Measurements from ENCODE around the gene SPACDR.

The SPACDR gene

DNA sequence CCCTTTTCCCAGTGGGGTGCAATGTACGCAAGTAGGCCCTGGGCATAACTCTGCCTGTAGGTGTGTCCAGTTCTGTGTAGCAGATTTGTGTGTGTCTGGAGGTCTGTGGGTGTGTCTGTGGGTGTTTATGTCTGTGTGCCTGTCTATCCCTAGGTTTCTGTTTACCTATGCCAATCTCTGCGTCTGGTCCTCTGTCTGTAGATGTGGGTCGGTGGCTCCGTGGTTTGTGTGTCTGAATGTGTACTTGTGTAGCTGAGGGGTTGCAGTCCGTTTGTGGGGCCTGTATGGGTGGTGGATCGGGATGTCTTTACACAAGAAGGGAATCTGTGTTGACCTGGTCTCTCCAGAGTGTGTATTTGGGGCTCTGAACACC lies 20.6 kb upstream of the SPACDR start:
- H3K4me3 ChIP-seq (replicated peaks; ENCODE audit: insufficient read depth, low read length): no peak overlapping the region
- no peak for DNase-seq (ENCODE audit: low read depth in 1 of 2, low spot score in 1 of 2)
- TF ChIP-seq, protein P1, sequence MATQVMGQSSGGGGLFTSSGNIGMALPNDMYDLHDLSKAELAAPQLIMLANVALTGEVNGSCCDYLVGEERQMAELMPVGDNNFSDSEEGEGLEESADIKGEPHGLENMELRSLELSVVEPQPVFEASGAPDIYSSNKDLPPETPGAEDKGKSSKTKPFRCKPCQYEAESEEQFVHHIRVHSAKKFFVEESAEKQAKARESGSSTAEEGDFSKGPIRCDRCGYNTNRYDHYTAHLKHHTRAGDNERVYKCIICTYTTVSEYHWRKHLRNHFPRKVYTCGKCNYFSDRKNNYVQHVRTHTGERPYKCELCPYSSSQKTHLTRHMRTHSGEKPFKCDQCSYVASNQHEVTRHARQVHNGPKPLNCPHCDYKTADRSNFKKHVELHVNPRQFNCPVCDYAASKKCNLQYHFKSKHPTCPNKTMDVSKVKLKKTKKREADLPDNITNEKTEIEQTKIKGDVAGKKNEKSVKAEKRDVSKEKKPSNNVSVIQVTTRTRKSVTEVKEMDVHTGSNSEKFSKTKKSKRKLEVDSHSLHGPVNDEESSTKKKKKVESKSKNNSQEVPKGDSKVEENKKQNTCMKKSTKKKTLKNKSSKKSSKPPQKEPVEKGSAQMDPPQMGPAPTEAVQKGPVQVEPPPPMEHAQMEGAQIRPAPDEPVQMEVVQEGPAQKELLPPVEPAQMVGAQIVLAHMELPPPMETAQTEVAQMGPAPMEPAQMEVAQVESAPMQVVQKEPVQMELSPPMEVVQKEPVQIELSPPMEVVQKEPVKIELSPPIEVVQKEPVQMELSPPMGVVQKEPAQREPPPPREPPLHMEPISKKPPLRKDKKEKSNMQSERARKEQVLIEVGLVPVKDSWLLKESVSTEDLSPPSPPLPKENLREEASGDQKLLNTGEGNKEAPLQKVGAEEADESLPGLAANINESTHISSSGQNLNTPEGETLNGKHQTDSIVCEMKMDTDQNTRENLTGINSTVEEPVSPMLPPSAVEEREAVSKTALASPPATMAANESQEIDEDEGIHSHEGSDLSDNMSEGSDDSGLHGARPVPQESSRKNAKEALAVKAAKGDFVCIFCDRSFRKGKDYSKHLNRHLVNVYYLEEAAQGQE (IDR thresholded peaks at IDR 0.05; ENCODE audit: insufficient replicate concordance, low read depth): no peak
- TF ChIP-seq SPI1 (IDR thresholded peaks at IDR 0.05; ENCODE audit: borderline replicate concordance, low read depth) (no peak), GABPA (IDR thresholded peaks at IDR 0.05; ENCODE audit: low read depth) (no peak), POLR2AphosphoS5 (IDR thresholded peaks at IDR 0.05; ENCODE audit: low read depth) (no peak)
- TF ChIP-seq, protein P2, sequence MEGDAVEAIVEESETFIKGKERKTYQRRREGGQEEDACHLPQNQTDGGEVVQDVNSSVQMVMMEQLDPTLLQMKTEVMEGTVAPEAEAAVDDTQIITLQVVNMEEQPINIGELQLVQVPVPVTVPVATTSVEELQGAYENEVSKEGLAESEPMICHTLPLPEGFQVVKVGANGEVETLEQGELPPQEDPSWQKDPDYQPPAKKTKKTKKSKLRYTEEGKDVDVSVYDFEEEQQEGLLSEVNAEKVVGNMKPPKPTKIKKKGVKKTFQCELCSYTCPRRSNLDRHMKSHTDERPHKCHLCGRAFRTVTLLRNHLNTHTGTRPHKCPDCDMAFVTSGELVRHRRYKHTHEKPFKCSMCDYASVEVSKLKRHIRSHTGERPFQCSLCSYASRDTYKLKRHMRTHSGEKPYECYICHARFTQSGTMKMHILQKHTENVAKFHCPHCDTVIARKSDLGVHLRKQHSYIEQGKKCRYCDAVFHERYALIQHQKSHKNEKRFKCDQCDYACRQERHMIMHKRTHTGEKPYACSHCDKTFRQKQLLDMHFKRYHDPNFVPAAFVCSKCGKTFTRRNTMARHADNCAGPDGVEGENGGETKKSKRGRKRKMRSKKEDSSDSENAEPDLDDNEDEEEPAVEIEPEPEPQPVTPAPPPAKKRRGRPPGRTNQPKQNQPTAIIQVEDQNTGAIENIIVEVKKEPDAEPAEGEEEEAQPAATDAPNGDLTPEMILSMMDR (IDR thresholded peaks at IDR 0.05; ENCODE audit: insufficient read depth, low read length): no peak
- H3K27ac ChIP-seq (replicated peaks): no peak overlapping the region
- H3K27me3 ChIP-seq (ENCODE audit: insufficient read depth, poor library complexity, severe bottlenecking): peaks cover 5% of the 10 kb centered on the region

DNA sequence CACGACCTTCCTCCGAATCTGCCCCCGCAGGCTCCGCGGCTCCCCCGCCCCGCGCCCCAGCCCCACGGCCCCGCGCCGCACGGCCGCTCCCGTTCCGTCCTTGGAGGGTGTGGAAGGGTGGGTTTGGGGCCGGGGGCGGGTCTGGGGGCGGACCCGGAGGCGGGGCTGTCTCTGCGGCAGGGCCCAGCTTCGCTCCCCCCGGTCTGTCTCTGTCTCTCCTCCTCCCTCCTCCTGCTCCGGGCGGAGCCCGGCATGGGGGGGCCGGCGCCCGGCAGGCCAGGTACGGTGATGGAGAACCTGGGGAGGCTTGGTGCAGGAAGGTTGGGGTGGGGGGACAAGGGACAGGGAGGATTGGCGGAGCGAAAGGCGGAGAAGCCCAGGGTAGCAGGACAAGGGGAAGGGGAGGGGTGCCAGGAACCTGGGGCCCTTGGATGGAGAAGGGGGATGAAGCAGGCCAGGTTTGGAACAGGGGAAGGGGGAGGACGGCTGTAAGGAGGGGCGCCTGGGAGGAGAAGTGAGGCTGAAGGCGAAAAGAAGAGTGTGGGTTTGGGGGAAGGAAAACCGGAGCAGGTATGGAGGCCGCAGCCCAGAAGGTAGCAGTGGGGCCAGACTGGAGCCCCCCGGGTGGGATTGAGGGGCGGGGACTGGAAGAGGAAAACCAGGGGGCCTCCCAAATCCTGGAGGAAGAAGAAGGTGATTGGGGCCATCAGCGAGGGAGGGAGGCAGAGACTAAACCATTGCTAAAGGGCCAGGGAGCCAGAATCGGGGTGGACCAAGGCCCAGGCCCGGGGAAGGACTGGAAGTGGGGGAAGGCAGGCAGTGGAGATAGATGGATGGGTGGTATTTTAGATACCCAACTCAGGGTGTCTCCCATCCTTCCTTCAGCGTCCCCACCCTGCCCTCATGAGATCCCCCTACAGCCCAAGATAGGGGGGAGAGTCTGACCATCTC lies 19.9 kb upstream of the SPACDR start, which contains the start of gene NYAP1:
NYAP1 (plus strand) TSS at position 206 of the 951 bp plus-strand sequence. CDS start 1,385 bp downstream, outside the sequence.
- Histone ChIP-seq H3K27me3 (ENCODE audit: insufficient read depth, poor library complexity, severe bottlenecking) (peaks cover 5% of the 10 kb centered on the region), H3K27ac (replicated peaks) (no peak within 1 kb of the TSS), H3K4me3 (replicated peaks; ENCODE audit: insufficient read depth, low read length) (peak within 1 kb of the TSS; percentile 59)
- no peak for DNase-seq (ENCODE audit: low read depth in 1 of 2, low spot score in 1 of 2)
- TF ChIP-seq, protein P1 (IDR thresholded peaks at IDR 0.05; ENCODE audit: insufficient replicate concordance, low read depth): no peak
- TF ChIP-seq, protein P2 (IDR thresholded peaks at IDR 0.05; ENCODE audit: insufficient read depth, low read length): no peak
- TF ChIP-seq SPI1 (IDR thresholded peaks at IDR 0.05; ENCODE audit: borderline replicate concordance, low read depth): no peak
- TF ChIP-seq GABPA (IDR thresholded peaks at IDR 0.05; ENCODE audit: low read depth): no peak
- TF ChIP-seq POLR2AphosphoS5 (IDR thresholded peaks at IDR 0.05; ENCODE audit: low read depth): no peak

DNA sequence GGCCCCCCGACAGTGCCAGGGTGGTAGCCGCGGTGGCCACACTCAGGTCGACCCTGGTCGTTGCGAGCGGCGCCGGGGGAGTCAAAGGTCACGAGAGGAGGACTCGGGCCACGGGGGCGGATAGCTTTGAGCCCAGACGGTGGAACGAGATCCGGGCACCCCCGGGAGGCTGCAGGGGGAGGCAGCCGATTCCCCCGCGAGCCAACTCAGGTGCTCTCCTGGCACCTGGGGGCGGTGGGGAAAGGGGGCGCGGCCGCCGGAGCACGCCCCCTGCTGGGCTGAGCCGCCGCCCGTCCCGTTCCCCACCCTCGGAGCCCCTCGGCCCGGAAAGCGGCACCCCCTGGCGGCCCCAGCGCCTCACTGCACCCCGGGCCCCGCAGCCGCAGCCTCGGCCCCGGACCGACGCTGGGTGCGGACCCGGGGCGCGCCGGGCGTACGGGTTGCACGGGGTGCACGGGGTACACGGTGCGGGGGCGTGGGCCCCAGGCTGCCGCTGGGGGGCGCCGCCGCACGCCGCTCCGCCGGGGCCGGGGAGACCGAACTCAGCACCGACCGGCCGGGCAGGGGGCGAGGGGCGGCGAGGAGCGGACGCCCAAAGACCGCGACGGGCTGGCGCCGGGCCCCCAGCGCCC lies 19.1 kb upstream of the SPACDR start:
- peak overlapping the region; percentile 59 for H3K4me3 ChIP-seq (replicated peaks; ENCODE audit: insufficient read depth, low read length)
- DNase-seq (ENCODE audit: low read depth in 1 of 2, low spot score in 1 of 2): peak in 1 of 2 experiments; percentile 61

More for the DNA sequence above, 19.1 kb upstream of the SPACDR start:
- Histone ChIP-seq H3K27ac (replicated peaks) (no peak overlapping the region), H3K27me3 (ENCODE audit: insufficient read depth, poor library complexity, severe bottlenecking) (peaks cover 5% of the 10 kb centered on the region)
- TF ChIP-seq GABPA (IDR thresholded peaks at IDR 0.05; ENCODE audit: low read depth) (no peak), SPI1 (IDR thresholded peaks at IDR 0.05; ENCODE audit: borderline replicate concordance, low read depth) (no peak), POLR2AphosphoS5 (IDR thresholded peaks at IDR 0.05; ENCODE audit: low read depth) (no peak)
- TF ChIP-seq, protein P1 (IDR thresholded peaks at IDR 0.05; ENCODE audit: insufficient replicate concordance, low read depth): no peak
- TF ChIP-seq, protein P2 (IDR thresholded peaks at IDR 0.05; ENCODE audit: insufficient read depth, low read length): peak; percentile 34
